Measurements from ENCODE around the gene GRK1.
"Not testable (repeated sequence)": the region's sequence is repeated elsewhere in the genome, so short reads cannot be mapped to it uniquely, and the experiment has no call there.

Gene GRK1

GRCh38 chr13:113745500-113746142, 78.6 kb downstream of the GRK1 start:
- not testable (repeated sequence) for FAIRE-seq

- no peak for FAIRE-seq
Measured at GRCh38 chr13:113746143-113746525, 79.1 kb downstream of the GRK1 start.

GRCh38 chr13:113746671-113747070, 79.7 kb downstream of the GRK1 start:
- FAIRE-seq = no peak

GRCh38 chr13:113747291-113747833, 80.3 kb downstream of the GRK1 start:
- FAIRE-seq = no peak

GRCh38 chr13:113748101-113748861, 81.3 kb downstream of the GRK1 start:
- FAIRE-seq = no peak

GRCh38 chr13:113748862-113749451, 81.9 kb downstream of the GRK1 start:
- FAIRE-seq = no peak

GRCh38 chr13:113749507-113749906, 82.5 kb downstream of the GRK1 start:
- no peak for FAIRE-seq

GRCh38 chr13:113749967-113750366, 82.9 kb downstream of the GRK1 start:
- FAIRE-seq = no peak

GRCh38 chr13:113750554-113751399, 83.8 kb downstream of the GRK1 start:
- FAIRE-seq = no peak

- no peak for FAIRE-seq
Measured at GRCh38 chr13:113751491-113751890, 84.5 kb downstream of the GRK1 start.

- FAIRE-seq = not testable (repeated sequence)
Measured at GRCh38 chr13:113752211-113752986, 85.4 kb downstream of the GRK1 start.

- no peak for FAIRE-seq
Measured at GRCh38 chr13:113753171-113753570, 86.2 kb downstream of the GRK1 start.

GRCh38 chr13:113754242-113754641, 87.2 kb downstream of the GRK1 start:
- no peak for FAIRE-seq

- FAIRE-seq = no peak
Measured at GRCh38 chr13:113754691-113755090, 87.7 kb downstream of the GRK1 start.

GRCh38 chr13:113756441-113757097, 89.5 kb downstream of the GRK1 start:
- FAIRE-seq = no peak

GRCh38 chr13:113758651-113759524, 91.9 kb downstream of the GRK1 start, which contains the start of gene TMEM255B:
TMEM255B (plus strand) TSS chr13:113759226; CDS start chr13:113759270, 44 bp downstream.
- no peak for FAIRE-seq

- no peak for FAIRE-seq
Measured at GRCh38 chr13:113759525-113760137, 92.6 kb downstream of the GRK1 start.

GRCh38 chr13:113761136-113761535, 94.1 kb downstream of the GRK1 start:
- no peak for FAIRE-seq

GRCh38 chr13:113762075-113762474, 95.1 kb downstream of the GRK1 start:
- no peak for FAIRE-seq

GRCh38 chr13:113762538-113762937, 95.5 kb downstream of the GRK1 start:
- no peak for FAIRE-seq

All from colon (tissue), 2 donors.